ENCODE data around the gene DOCK4. TPM values are rescaled to one million over a fixed set of nuclear protein-coding genes. Genes with fewer than 3 reads are reported as not detected.

Gene DOCK4
- polyA plus RNA-seq, 2 of the 4 experiments (the other 2 are of a cell fraction), result 13.7 to 15.7 TPM

- ChIA-PET POLR2A (no interaction called here), CTCF (interaction anchor here (0.8 to 3.3 kb wide), 21 partner anchors 21 to 542 kb away, joined by 3 to 19 read pairs (median 3); partner anchors contain the start of gene DOCK4)
- no peak overlapping the region for H3K4me3 ChIP-seq
- no peaks in the 10 kb centered on the region for H3K9me3 ChIP-seq
- FAIRE-seq (no peak), DNase-seq (ENCODE audit: low read depth in 1 of 2, low spot score in 1 of 2) (no peak), ATAC-seq (peak in 1 of 2 experiments; percentile 20; a peak in 1 of 6 replicates)
- H3K4me1 ChIP-seq, result peaks cover 15% of the 10 kb centered on the region; the same call in 2 of the 3 replicates
- no peak overlapping the region for H3K4me2 ChIP-seq
- WGBS (ENCODE audit: missing lambda C conversion rate), result 93% methylated on average over 5 of the region's 5 CpGs
- TF ChIP-seq MAX (IDR thresholded peaks at IDR 0.05) (no peak), ZC3H11A (IDR thresholded peaks at IDR 0.05) (no peak), NFE2L2 (conservative IDR thresholded peaks at IDR 0.05; ENCODE audit: low read length) (no peak), CHD4 (IDR thresholded peaks at IDR 0.05; ENCODE audit: borderline replicate concordance) (no peak)
- peak overlapping the region in 1 of 2 experiments; percentile 5; a peak in 1 of 6 replicates for H3K27ac ChIP-seq
Observed at GRCh38 chr7:111954056-111954455, 252.1 kb downstream of the DOCK4 start.

GRCh38 chr7:111953611-111954010, 252.6 kb downstream of the DOCK4 start:
- peak in 1 of 2 experiments; percentile 62 for DNase-seq (ENCODE audit: low read depth in 1 of 2, low spot score in 1 of 2)
- no peak for FAIRE-seq
- POLR2A ChIA-PET, result no interaction called here
- no peak overlapping the region for H3K4me2 ChIP-seq
- peak; percentile 56 for TF ChIP-seq CTCF (IDR thresholded peaks at IDR 0.05)
- TF ChIP-seq BCL3 (IDR thresholded peaks at IDR 0.05), result no peak
- TF ChIP-seq KDM5A (IDR thresholded peaks at IDR 0.05), result no peak
- no peak for TF ChIP-seq EP300 (IDR thresholded peaks at IDR 0.05)
- TF ChIP-seq JUN (IDR thresholded peaks at IDR 0.05), result no peak
- TF ChIP-seq HOXA7 (CRISPR knock-in tag; IDR thresholded peaks at IDR 0.05), result no peak
- peak; percentile 70 for TF ChIP-seq SMC3 (IDR thresholded peaks at IDR 0.05)
- TF ChIP-seq HMGXB4 (CRISPR knock-in tag; IDR thresholded peaks at IDR 0.05; ENCODE audit: borderline replicate concordance), result no peak
- TF ChIP-seq RAD21 (conservative IDR thresholded peaks at IDR 0.05 in 1 of 2, IDR thresholded peaks at IDR 0.05 in 1 of 2), result peak; percentile 62 to 78
- CTCF ChIA-PET, result interaction anchor here (0.6 to 3.3 kb wide), 22 partner anchors 21 to 542 kb away, joined by 3 to 19 read pairs (median 3); partner anchors contain the start of gene DOCK4
- H3K4me1 ChIP-seq, result peaks cover 10% of the 10 kb centered on the region; the same call in 2 of the 3 replicates
- peak; percentile 95 to 96 for ATAC-seq
- 0% methylated on average over 1 of the region's 1 CpG for WGBS (ENCODE audit: missing lambda C conversion rate)
- no peaks in the 10 kb centered on the region for H3K9me3 ChIP-seq
- H3K27ac ChIP-seq, result peak overlapping the region in 1 of 2 experiments; percentile 15; a peak in 2 of 6 replicates
- no peak overlapping the region for H3K4me3 ChIP-seq

- no peak overlapping the region for H3K27ac ChIP-seq
- 80% methylated on average over 4 of the region's 4 CpGs for WGBS (ENCODE audit: missing lambda C conversion rate)
- peaks cover 10% of the 10 kb centered on the region; the same call in 1 of the 3 replicates for H3K4me1 ChIP-seq
- DNase-seq (ENCODE audit: low read depth in 1 of 2, low spot score in 1 of 2) (no peak), FAIRE-seq (no peak), ATAC-seq (no peak)
- no peaks in the 10 kb centered on the region for H3K9me3 ChIP-seq
- no peak for TF ChIP-seq BCL3 (IDR thresholded peaks at IDR 0.05)
- TF ChIP-seq JUNB (IDR thresholded peaks at IDR 0.05), result no peak
- no peak for TF ChIP-seq PBX3 (IDR thresholded peaks at IDR 0.05)
- TF ChIP-seq HOXA7 (CRISPR knock-in tag; IDR thresholded peaks at IDR 0.05), result no peak
- TF ChIP-seq POLR2A (IDR thresholded peaks at IDR 0.05; ENCODE audit: low read length), result no peak
- TF ChIP-seq CHD2 (IDR thresholded peaks at IDR 0.05; ENCODE audit: low read length, partially characterized antibody), result no peak
- H3K4me2 ChIP-seq, result no peak overlapping the region
- ChIA-PET CTCF (interaction anchor here (0.6 to 3.3 kb wide), 11 partner anchors 22 to 543 kb away, joined by 3 to 19 read pairs (median 3); partner anchors contain the start of gene DOCK4), POLR2A (no interaction called here)
- H3K4me3 ChIP-seq, result no peak overlapping the region
Observed at GRCh38 chr7:111952783-111953182, 253.4 kb downstream of the DOCK4 start.
